Chondrocyte (in vitro differentiated cells): ENCODE data around the gene PC. TPM values are rescaled to one million over a fixed set of nuclear protein-coding genes. Genes with fewer than 3 reads are reported as not detected.

Experiments
- DNase-seq: peaks from one replicate; pipeline ENCODE4 v3.0.0; 2021; ENCODE audit warnings: mixed read lengths, low spot score
- H3K27ac Mint-ChIP-seq: one replicate; pipeline ENCODE4 v1.8.0; 2021; ENCODE audit warnings: mild to moderate bottlenecking, moderate library complexity, mixed read lengths; ENCODE audit not compliant: unreplicated experiment
- H3K27me3 Mint-ChIP-seq: 2 replicates; pipeline ENCODE4 v1.8.0; 2021; ENCODE audit warnings: low read depth, mixed read lengths
- H3K36me3 Mint-ChIP-seq: 2 replicates; pipeline ENCODE4 v1.8.0; 2021; ENCODE audit warnings: low read depth, mixed read lengths
- H3K4me1 Mint-ChIP-seq: 2 replicates; pipeline ENCODE4 v1.8.0; 2021; ENCODE audit warnings: low read depth, mild to moderate bottlenecking, mixed read lengths
- H3K4me3 Mint-ChIP-seq: one replicate; pipeline ENCODE4 v1.8.0; 2021; ENCODE audit warnings: mild to moderate bottlenecking, moderate library complexity, mixed read lengths; ENCODE audit not compliant: unreplicated experiment
- H3K9me3 Mint-ChIP-seq: 2 replicates; pipeline ENCODE4 v1.8.0; 2021; ENCODE audit warnings: low read depth, mixed read lengths
- CTCF ChIP-seq: fragments of 200-600 bp; sonication (generic); IDR thresholded peaks from 2 replicates; pipeline ENCODE4 v1.5.0; 2021; ENCODE audit warnings: antibody characterized with exemption, mild to moderate bottlenecking, moderate library complexity
- total RNA-seq: library from RNA; stranded (reverse); gene quantifications from 3 replicates; pipeline ENCODE4 v1.2.1, GENCODE V29; 2021

The PC gene
- total RNA-seq, 1 donor from 2014 or later = 12.3 TPM

GRCh38 chr11:66909181-66909580, 49.0 kb downstream of the PC start:
- DNase-seq = peak; percentile 46
- Mint-ChIP-seq H3K4me1 (peaks cover 24% of the 10 kb centered on the region), H3K27me3 (no peaks in the 10 kb centered on the region), H3K4me3 (no peak overlapping the region), H3K9me3 (no peaks in the 10 kb centered on the region), H3K36me3 (no peaks in the 10 kb centered on the region), H3K27ac (no peak overlapping the region)
- no peak for TF ChIP-seq CTCF

DNA sequence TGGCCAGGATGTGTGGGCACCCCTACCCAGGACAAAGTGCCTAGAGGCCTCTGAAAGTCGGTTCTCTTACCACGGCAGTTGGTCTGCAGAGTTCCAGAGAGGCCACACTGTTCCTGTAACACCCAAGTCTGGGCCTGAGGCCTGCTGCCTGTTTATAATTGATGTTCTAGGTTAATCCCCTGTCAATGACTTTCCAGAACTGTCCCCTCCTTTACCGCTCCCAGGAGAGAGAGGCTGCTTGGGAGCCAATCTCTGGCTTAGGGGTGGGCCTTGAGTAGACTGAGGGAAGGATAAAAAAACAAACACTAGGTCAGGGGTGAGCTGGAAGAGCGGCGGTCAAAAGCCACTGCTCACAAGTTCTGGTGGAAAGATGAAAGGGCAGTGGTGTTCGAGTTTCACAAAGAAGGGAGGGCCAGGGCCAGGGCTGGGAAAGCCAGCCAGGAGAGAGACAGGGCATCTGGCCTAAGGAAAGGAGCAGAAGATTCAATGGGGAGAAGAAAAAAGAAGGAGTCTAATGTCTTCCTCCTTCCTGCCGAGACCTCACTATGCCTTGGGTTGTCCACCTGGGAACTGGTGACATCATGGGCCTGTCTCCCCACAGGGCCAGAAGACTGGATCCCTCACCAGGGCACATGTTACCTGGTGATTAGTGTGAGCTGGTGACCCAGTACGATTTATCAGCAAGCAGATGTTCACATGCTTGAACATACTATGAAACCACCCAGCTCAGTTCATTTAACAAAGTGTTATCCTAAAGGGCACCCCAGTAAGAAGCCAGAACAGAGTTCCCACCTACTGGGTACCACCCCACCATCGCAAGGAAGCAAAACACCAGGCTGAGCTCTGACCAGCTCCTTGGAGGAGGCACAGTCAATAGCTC, 50.2 kb downstream of the PC start:
- H3K4me1 Mint-ChIP-seq = peaks cover 27% of the 10 kb centered on the region
- no peak overlapping the region for H3K27ac Mint-ChIP-seq
- no peak overlapping the region for H3K4me3 Mint-ChIP-seq
- H3K36me3 Mint-ChIP-seq = no peaks in the 10 kb centered on the region
- DNase-seq = no peak
- no peak for TF ChIP-seq CTCF
- no peaks in the 10 kb centered on the region for H3K27me3 Mint-ChIP-seq
- H3K9me3 Mint-ChIP-seq = no peaks in the 10 kb centered on the region

- no peak for DNase-seq
- H3K36me3 Mint-ChIP-seq = no peaks in the 10 kb centered on the region
- H3K4me3 Mint-ChIP-seq = no peak overlapping the region
- H3K4me1 Mint-ChIP-seq = peaks cover 27% of the 10 kb centered on the region
- TF ChIP-seq CTCF = no peak
- H3K27me3 Mint-ChIP-seq = no peaks in the 10 kb centered on the region
- no peak overlapping the region for H3K27ac Mint-ChIP-seq
- H3K9me3 Mint-ChIP-seq = no peaks in the 10 kb centered on the region
Observed at GRCh38 chr11:66906061-66906733, 52.0 kb downstream of the PC start.

GRCh38 chr11:66905631-66906030, 52.6 kb downstream of the PC start:
- TF ChIP-seq CTCF = no peak
- peaks cover 27% of the 10 kb centered on the region for H3K4me1 Mint-ChIP-seq
- H3K27me3 Mint-ChIP-seq = no peaks in the 10 kb centered on the region
- no peaks in the 10 kb centered on the region for H3K36me3 Mint-ChIP-seq
- H3K27ac Mint-ChIP-seq = no peak overlapping the region
- DNase-seq = no peak
- no peak overlapping the region for H3K4me3 Mint-ChIP-seq
- H3K9me3 Mint-ChIP-seq = no peaks in the 10 kb centered on the region

- Mint-ChIP-seq H3K36me3 (no peaks in the 10 kb centered on the region), H3K9me3 (no peaks in the 10 kb centered on the region), H3K4me1 (peaks cover 27% of the 10 kb centered on the region), H3K4me3 (no peak overlapping the region), H3K27me3 (no peaks in the 10 kb centered on the region), H3K27ac (no peak overlapping the region)
- DNase-seq = no peak
- TF ChIP-seq CTCF = no peak
Observed at GRCh38 chr11:66904981-66905521, 53.1 kb downstream of the PC start.
